Smooth muscle cell (in vitro differentiated cells): ENCODE data around the gene C11orf97. TPM values are rescaled to one million over a fixed set of nuclear protein-coding genes. Genes with fewer than 3 reads are reported as not detected.
A peak's percentile ranks its signal among the peaks of the same experiment; 100 is the strongest.

Experiments used
- DNase-seq: peaks from one replicate; lab custom pipeline; 2025; ENCODE audit not compliant: unreplicated experiment; lab: John Stamatoyannopoulos, UW
- H2AFZ ChIP-seq: fragments of 200-600 bp; sonication (generic); 2 replicates; pipeline ENCODE4 v1.6.0; 2016; ENCODE audit warnings: antibody characterized with exemption, low read depth, mild to moderate bottlenecking
- H3F3A ChIP-seq: fragments of 200-600 bp; sonication (generic); 2 replicates; pipeline ENCODE4 v1.6.0; 2017; ENCODE audit warnings: antibody characterized with exemption, low read depth
- H3K27ac ChIP-seq: fragments of 200-600 bp; sonication (generic); 2 replicates; pipeline ENCODE4 v1.5.1; 2016; ENCODE audit warnings: low read depth, mild to moderate bottlenecking
- H3K27me3 ChIP-seq: fragments of 200-600 bp; sonication (generic); 2 replicates; pipeline ENCODE4 v1.6.1; 2016; ENCODE audit warnings: low read depth, mild to moderate bottlenecking
- H3K36me3 ChIP-seq: fragments of 200-600 bp; sonication (generic); 2 replicates; pipeline ENCODE4 v1.5.1; 2016; ENCODE audit warnings: low read depth
- H3K4me1 ChIP-seq: fragments of 200-600 bp; sonication (generic); 2 replicates; pipeline ENCODE4 v1.5.1; 2016; ENCODE audit warnings: low read depth
- H3K4me2 ChIP-seq: fragments of 200-600 bp; sonication (generic); 2 replicates; pipeline ENCODE4 v1.6.0; 2016; ENCODE audit warnings: mild to moderate bottlenecking
- H3K4me3 ChIP-seq: fragments of 200-600 bp; sonication (generic); 2 replicates; pipeline ENCODE4 v1.5.1; 2016; ENCODE audit warnings: mild to moderate bottlenecking
- H3K79me2 ChIP-seq: fragments of 200-600 bp; sonication (generic); 2 replicates; pipeline ENCODE4 v1.6.0; 2016; ENCODE audit warnings: low read depth, mild to moderate bottlenecking
- H3K9ac ChIP-seq: fragments of 200-600 bp; sonication (generic); 2 replicates; pipeline ENCODE4 v1.6.0; 2016; ENCODE audit warnings: low read depth
- H3K9me3 ChIP-seq: fragments of 200-600 bp; sonication (generic); replicated peaks from 2 replicates; pipeline ENCODE4 v1.5.1; 2016; ENCODE audit warnings: low read depth
- H4K20me1 ChIP-seq: fragments of 200-600 bp; sonication (generic); 2 replicates; pipeline ENCODE4 v1.6.0; 2016; ENCODE audit warnings: low read depth
- WGBS: methylation state at CpG from one replicate; pipeline ENCODE4 v1.1.7; 2016; ENCODE audit warnings: low lambda C conversion rate; 5-methylcytosine and 5-hydroxymethylcytosine counted together
- polyA plus RNA-seq: library from polyadenylated mRNA; unstranded; fragments of >200 nt; fragmentation: Nextera tagmentation; extraction: Ambion mirVana; gene quantifications from 2 replicates; pipeline ENCODE4 v1.2.1, GENCODE V29; 2016
- total RNA-seq: library from RNA; depleted of rRNA; stranded (reverse); fragments of >200 nt; gene quantifications from 2 replicates; pipeline ENCODE4 v1.2.3, GENCODE V29; 2014
- TF ChIP-seq, protein P1 (sequence below): fragments of 200-600 bp; sonication (generic); IDR thresholded peaks from 2 replicates; pipeline ENCODE4 v1.5.1; 2017; ENCODE audit warnings: borderline replicate concordance, mild to moderate bottlenecking, antibody characterized with exemption; ENCODE audit not compliant: insufficient read depth, poor library complexity, severe bottlenecking

C11orf97 gene
- total and polyA plus RNA-seq, 2 experiments from 2014 or later: not detected

DNA sequence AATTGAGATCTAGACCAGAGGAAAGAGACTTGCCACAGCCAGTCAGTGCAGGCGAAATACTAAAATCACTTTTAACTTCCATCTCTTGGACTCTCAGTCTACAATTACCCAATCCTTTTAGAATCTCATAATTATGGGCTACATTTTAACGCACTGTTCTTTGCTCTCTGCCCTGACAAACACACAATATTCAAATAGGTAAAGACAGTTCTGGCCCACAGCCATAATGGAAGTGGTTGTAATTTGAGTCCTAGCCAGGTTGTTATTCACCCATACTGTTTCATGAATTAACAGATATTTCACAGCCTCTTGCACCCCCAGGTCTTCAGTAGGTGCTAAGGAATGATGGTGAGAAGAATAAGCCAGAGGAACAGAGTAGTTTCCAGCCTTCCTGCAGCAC, 830 bp downstream of the C11orf97 start:
- TF ChIP-seq, protein P1, sequence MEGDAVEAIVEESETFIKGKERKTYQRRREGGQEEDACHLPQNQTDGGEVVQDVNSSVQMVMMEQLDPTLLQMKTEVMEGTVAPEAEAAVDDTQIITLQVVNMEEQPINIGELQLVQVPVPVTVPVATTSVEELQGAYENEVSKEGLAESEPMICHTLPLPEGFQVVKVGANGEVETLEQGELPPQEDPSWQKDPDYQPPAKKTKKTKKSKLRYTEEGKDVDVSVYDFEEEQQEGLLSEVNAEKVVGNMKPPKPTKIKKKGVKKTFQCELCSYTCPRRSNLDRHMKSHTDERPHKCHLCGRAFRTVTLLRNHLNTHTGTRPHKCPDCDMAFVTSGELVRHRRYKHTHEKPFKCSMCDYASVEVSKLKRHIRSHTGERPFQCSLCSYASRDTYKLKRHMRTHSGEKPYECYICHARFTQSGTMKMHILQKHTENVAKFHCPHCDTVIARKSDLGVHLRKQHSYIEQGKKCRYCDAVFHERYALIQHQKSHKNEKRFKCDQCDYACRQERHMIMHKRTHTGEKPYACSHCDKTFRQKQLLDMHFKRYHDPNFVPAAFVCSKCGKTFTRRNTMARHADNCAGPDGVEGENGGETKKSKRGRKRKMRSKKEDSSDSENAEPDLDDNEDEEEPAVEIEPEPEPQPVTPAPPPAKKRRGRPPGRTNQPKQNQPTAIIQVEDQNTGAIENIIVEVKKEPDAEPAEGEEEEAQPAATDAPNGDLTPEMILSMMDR: no peak
- peaks cover 31% of the 10 kb centered on the region for H3K27me3 ChIP-seq
- DNase-seq: no peak
- no peaks in the 10 kb centered on the region for H3K9me3 ChIP-seq
- H4K20me1 ChIP-seq: no peaks in the 10 kb centered on the region
- no peaks in the 10 kb centered on the region for H3K4me1 ChIP-seq
- no peaks in the 10 kb centered on the region for H3K79me2 ChIP-seq
- H2AFZ ChIP-seq: no peak overlapping the region
- no peak overlapping the region for H3K4me3 ChIP-seq
- H3F3A ChIP-seq: no peaks in the 10 kb centered on the region
- peak overlapping the region; percentile 89 for H3K4me2 ChIP-seq
- 83% methylated on average over 2 of the region's 2 CpGs for WGBS
- H3K27ac ChIP-seq: no peak overlapping the region
- no peaks in the 10 kb centered on the region for H3K36me3 ChIP-seq
- H3K9ac ChIP-seq: no peak overlapping the region

DNA sequence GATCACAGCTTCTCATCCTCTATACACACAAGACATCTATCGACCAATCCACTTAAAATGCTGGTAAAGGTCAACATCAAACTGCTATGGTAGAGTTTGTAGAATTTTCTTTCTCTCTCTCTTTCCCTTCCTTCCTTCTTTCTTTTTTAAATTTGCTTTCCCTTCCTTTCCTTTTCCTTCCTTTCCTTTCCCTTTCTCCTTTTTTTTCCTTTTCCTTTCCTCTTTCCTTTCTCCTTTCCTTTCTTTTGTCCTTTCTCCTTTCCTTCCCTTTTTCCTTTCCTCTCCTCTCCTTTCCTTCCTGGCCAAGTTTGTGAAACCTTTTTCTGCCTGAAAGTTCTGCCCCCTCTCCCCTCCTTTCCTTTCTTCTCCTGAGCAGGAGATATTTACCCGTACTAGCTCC, 3.1 kb downstream of the C11orf97 start:
- DNase-seq: no peak
- Histone ChIP-seq H3K36me3 (no peaks in the 10 kb centered on the region), H3K4me2 (no peak overlapping the region), H4K20me1 (no peaks in the 10 kb centered on the region), H3K4me3 (no peak overlapping the region), H3K79me2 (no peaks in the 10 kb centered on the region), H3K9me3 (no peaks in the 10 kb centered on the region), H3K9ac (no peak overlapping the region), H3K4me1 (no peaks in the 10 kb centered on the region), H2AFZ (no peak overlapping the region), H3F3A (no peaks in the 10 kb centered on the region), H3K27ac (no peak overlapping the region), H3K27me3 (peaks cover 31% of the 10 kb centered on the region)
- WGBS: 87% methylated on average over 2 of the region's 2 CpGs
- TF ChIP-seq, protein P1: no peak

DNA sequence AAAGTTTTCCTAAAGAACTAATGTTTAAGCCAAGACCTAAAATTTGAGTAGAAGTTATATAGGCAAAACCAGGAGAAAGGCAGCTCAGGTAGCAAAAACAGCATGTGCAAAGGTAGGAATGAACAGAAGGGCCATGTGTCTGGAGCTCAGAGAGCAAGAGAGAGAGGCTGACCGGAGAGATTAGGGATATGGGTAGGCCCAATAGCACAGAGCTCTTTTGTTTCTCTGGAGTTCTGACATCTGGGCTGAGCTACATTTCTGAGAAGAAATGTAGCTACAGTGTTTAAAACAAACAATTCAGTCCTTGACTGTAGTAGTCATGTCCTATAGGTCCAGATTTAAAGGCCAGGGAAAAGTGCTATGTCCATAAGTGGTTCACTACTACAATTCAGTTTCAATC, 4.5 kb downstream of the C11orf97 start:
- Histone ChIP-seq H3K4me1 (no peaks in the 10 kb centered on the region), H3K4me3 (no peak overlapping the region), H2AFZ (no peak overlapping the region), H3K36me3 (no peaks in the 10 kb centered on the region), H3K4me2 (no peak overlapping the region), H3K79me2 (no peaks in the 10 kb centered on the region), H3K9me3 (no peaks in the 10 kb centered on the region), H3F3A (no peaks in the 10 kb centered on the region), H4K20me1 (no peaks in the 10 kb centered on the region), H3K27me3 (peaks cover 31% of the 10 kb centered on the region), H3K9ac (no peak overlapping the region), H3K27ac (no peak overlapping the region)
- 40% methylated on average over 1 of the region's 1 CpG for WGBS
- no peak for DNase-seq
- TF ChIP-seq, protein P1: no peak

DNA sequence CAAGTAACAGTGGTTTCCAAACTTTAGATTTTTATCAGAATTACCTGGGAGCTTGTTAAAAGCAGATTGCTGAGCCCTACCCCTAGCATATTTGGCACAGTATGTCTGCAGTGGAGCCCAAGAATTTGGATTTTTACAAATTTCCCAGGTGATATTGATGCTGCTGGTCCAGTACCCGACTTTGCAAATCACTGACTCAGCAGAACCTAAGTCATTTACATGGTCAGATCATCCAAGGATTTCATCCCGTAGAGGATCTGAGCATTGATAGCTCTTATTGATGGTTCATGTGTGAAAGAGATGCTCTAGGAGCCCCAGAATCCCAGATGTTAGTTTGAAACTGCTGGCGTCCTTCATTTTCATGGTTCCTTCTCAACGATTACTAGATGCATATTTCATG, 6.0 kb downstream of the C11orf97 start:
- H2AFZ ChIP-seq: no peak overlapping the region
- TF ChIP-seq, protein P1: no peak
- H3F3A ChIP-seq: no peaks in the 10 kb centered on the region
- H4K20me1 ChIP-seq: no peaks in the 10 kb centered on the region
- H3K9me3 ChIP-seq: no peaks in the 10 kb centered on the region
- peaks cover 31% of the 10 kb centered on the region for H3K27me3 ChIP-seq
- no peaks in the 10 kb centered on the region for H3K4me1 ChIP-seq
- H3K4me2 ChIP-seq: no peak overlapping the region
- H3K9ac ChIP-seq: no peak overlapping the region
- H3K4me3 ChIP-seq: no peak overlapping the region
- H3K36me3 ChIP-seq: no peaks in the 10 kb centered on the region
- WGBS: 68% methylated on average over 4 of the region's 4 CpGs
- no peak for DNase-seq
- H3K79me2 ChIP-seq: no peaks in the 10 kb centered on the region
- no peak overlapping the region for H3K27ac ChIP-seq
